ENCODE measurements around the gene CATSPERZ. TPM values are rescaled to one million over a fixed set of nuclear protein-coding genes. Genes with fewer than 3 reads are reported as not detected.
A peak's percentile ranks its signal among the peaks of the same experiment; 100 is the strongest.

The CATSPERZ gene
- total and polyA plus RNA-seq, 2 of the 13 experiments (the other 11 are each of a cell fraction or from before 2014, with no cell fraction given): 0.22 to 0.48 TPM

- TF ChIP-seq KIAA2018 (CRISPR knock-in tag; IDR thresholded peaks at IDR 0.05; ENCODE audit: borderline replicate concordance): no peak
- peak in 1 of 2 experiments; percentile 17; a peak in 1 of 4 replicates for TF ChIP-seq KLF16 (CRISPR knock-in tag; IDR thresholded peaks at IDR 0.05)
- TF ChIP-seq FOXK1 (CRISPR knock-in tag; IDR thresholded peaks at IDR 0.05; ENCODE audit: borderline replicate concordance, low read depth): peak; percentile 17; the same call in 1 of the 2 replicates
- no peak for TF ChIP-seq REL (CRISPR knock-in tag; conservative IDR thresholded peaks at IDR 0.05)
- no peak for TF ChIP-seq ZNF407 (CRISPR knock-in tag; IDR thresholded peaks at IDR 0.05; ENCODE audit: not compliant biosample characterization)
- TF ChIP-seq FOXC1 (CRISPR knock-in tag; IDR thresholded peaks at IDR 0.05; ENCODE audit: borderline replicate concordance): no peak
- TF ChIP-seq ELF3 (CRISPR knock-in tag; IDR thresholded peaks at IDR 0.05): no peak
- no peak; the same call in 1 of the 2 replicates for TF ChIP-seq PRMT3 (CRISPR knock-in tag; IDR thresholded peaks at IDR 0.05; ENCODE audit: borderline replicate concordance, low read depth)
- no peak for TF ChIP-seq ZNF354B (CRISPR knock-in tag; IDR thresholded peaks at IDR 0.05)
- no peak for TF ChIP-seq ZNF792 (CRISPR knock-in tag; IDR thresholded peaks at IDR 0.05)
- TF ChIP-seq ZNF362 (CRISPR knock-in tag; IDR thresholded peaks at IDR 0.05; ENCODE audit: borderline replicate concordance): no peak
Observed at GRCh38 chr11:64305075-64305690, 5.0 kb downstream of the CATSPERZ start, which contains the start of gene ESRRA (continued).

All from HepG2 (cell line).